GM23248 (cell line): ENCODE data around the gene ABCC4.

Source experiments
- EZH2 ChIP-seq: fragments of 200-600 bp; sonication (generic); IDR thresholded peaks from 2 replicates; pipeline ENCODE4 v1.6.1; 2018; ENCODE audit warnings: antibody characterized with exemption, mild to moderate bottlenecking; ENCODE audit not compliant: insufficient read depth, poor library complexity, severe bottlenecking
- EZH2phosphoT487 ChIP-seq: fragments of 200-600 bp; sonication (generic); IDR thresholded peaks from 2 replicates; pipeline ENCODE4 v1.6.1; 2018; ENCODE audit warnings: antibody characterized with exemption, moderate library complexity, mild to moderate bottlenecking, low read depth; ENCODE audit not compliant: insufficient read depth

GRCh38 chr13:95226932-95227695 lies 74.1 kb downstream of the ABCC4 start:
- TF ChIP-seq EZH2, result no peak
- no peak for TF ChIP-seq EZH2phosphoT487
